ENCODE data around the gene BTBD10. TPM values are rescaled to one million over a fixed set of nuclear protein-coding genes. Genes with fewer than 3 reads are reported as not detected.
A peak's percentile ranks its signal among the peaks of the same experiment; 100 is the strongest.
"Not testable (repeated sequence)": the region's sequence is repeated elsewhere in the genome, so short reads cannot be mapped to it uniquely, and the experiment has no call there.

Gene BTBD10
- total RNA-seq, 1 donor = 55.7 TPM

GRCh38 chr11:13445588-13445987 is 17.4 kb downstream of the BTBD10 start:
- H3K27ac ChIP-seq (ENCODE audit: low read depth, low read length) = no peak overlapping the region
- no peaks in the 10 kb centered on the region for H3K36me3 ChIP-seq (ENCODE audit: insufficient read depth, low read length)
- no peak overlapping the region for H3K4me3 ChIP-seq (ENCODE audit: insufficient read depth, low read length)
- no peak for TF ChIP-seq CTCF (IDR thresholded peaks at IDR 0.05; ENCODE audit: extremely low read depth, low read depth, low read length)
- no peaks in the 10 kb centered on the region for H3K27me3 ChIP-seq (ENCODE audit: insufficient read depth, low read length)
- peaks cover 83% of the 10 kb centered on the region for H3K79me2 ChIP-seq (ENCODE audit: insufficient read depth, low read length)
- H3K4me1 ChIP-seq (ENCODE audit: insufficient read depth, low read length) = peaks cover 18% of the 10 kb centered on the region
- no peak overlapping the region for H3K4me2 ChIP-seq (ENCODE audit: insufficient read depth, low read length)
- H4K20me1 ChIP-seq (ENCODE audit: insufficient read depth, low read length) = peaks cover 5% of the 10 kb centered on the region
- DNase-seq (ENCODE audit: insufficient read length, low spot score, missing footprints) = no peak
- no peaks in the 10 kb centered on the region for H3K9me3 ChIP-seq (ENCODE audit: low read depth, low read length)
- H2AFZ ChIP-seq (ENCODE audit: low read length) = no peak overlapping the region

- Histone ChIP-seq H3K27me3 (ENCODE audit: insufficient read depth, low read length) (no peaks in the 10 kb centered on the region), H3K4me1 (ENCODE audit: insufficient read depth, low read length) (peaks cover 14% of the 10 kb centered on the region), H3K9me3 (ENCODE audit: low read depth, low read length) (no peaks in the 10 kb centered on the region), H3K27ac (ENCODE audit: low read depth, low read length) (peak overlapping the region; percentile 92), H2AFZ (ENCODE audit: low read length) (peak overlapping the region; percentile 16), H3K4me2 (ENCODE audit: insufficient read depth, low read length) (peak overlapping the region; percentile 87), H3K4me3 (ENCODE audit: insufficient read depth, low read length) (peak overlapping the region; percentile 62), H3K79me2 (ENCODE audit: insufficient read depth, low read length) (peaks cover 71% of the 10 kb centered on the region), H3K36me3 (ENCODE audit: insufficient read depth, low read length) (no peaks in the 10 kb centered on the region), H4K20me1 (ENCODE audit: insufficient read depth, low read length) (peaks cover 2% of the 10 kb centered on the region)
- peak; percentile 86 for DNase-seq (ENCODE audit: insufficient read length, low spot score, missing footprints)
- TF ChIP-seq CTCF (IDR thresholded peaks at IDR 0.05; ENCODE audit: extremely low read depth, low read depth, low read length) = no peak
Measured at GRCh38 chr11:13440100-13440855, 22.7 kb downstream of the BTBD10 start.

- Histone ChIP-seq H3K9me3 (ENCODE audit: low read depth, low read length) (no peaks in the 10 kb centered on the region), H3K4me1 (ENCODE audit: insufficient read depth, low read length) (peaks cover 14% of the 10 kb centered on the region), H3K27ac (ENCODE audit: low read depth, low read length) (no peak overlapping the region), H3K36me3 (ENCODE audit: insufficient read depth, low read length) (no peaks in the 10 kb centered on the region), H3K27me3 (ENCODE audit: insufficient read depth, low read length) (no peaks in the 10 kb centered on the region), H3K4me3 (ENCODE audit: insufficient read depth, low read length) (no peak overlapping the region), H3K79me2 (ENCODE audit: insufficient read depth, low read length) (peaks cover 67% of the 10 kb centered on the region), H3K4me2 (ENCODE audit: insufficient read depth, low read length) (no peak overlapping the region), H4K20me1 (ENCODE audit: insufficient read depth, low read length) (peaks cover 2% of the 10 kb centered on the region), H2AFZ (ENCODE audit: low read length) (no peak overlapping the region)
- DNase-seq (ENCODE audit: insufficient read length, low spot score, missing footprints) = no peak
- TF ChIP-seq CTCF (IDR thresholded peaks at IDR 0.05; ENCODE audit: extremely low read depth, low read depth, low read length) = no peak
Measured at GRCh38 chr11:13438291-13438690, 24.7 kb downstream of the BTBD10 start.

GRCh38 chr11:13436836-13437235 is 26.2 kb downstream of the BTBD10 start:
- not testable (repeated sequence) for H2AFZ ChIP-seq (ENCODE audit: low read length); H3K27ac ChIP-seq (ENCODE audit: low read depth, low read length); H3K9me3 ChIP-seq (ENCODE audit: low read depth, low read length); H3K4me2 ChIP-seq (ENCODE audit: insufficient read depth, low read length); H4K20me1 ChIP-seq (ENCODE audit: insufficient read depth, low read length); H3K27me3 ChIP-seq (ENCODE audit: insufficient read depth, low read length); H3K4me3 ChIP-seq (ENCODE audit: insufficient read depth, low read length); H3K36me3 ChIP-seq (ENCODE audit: insufficient read depth, low read length)
- peak; percentile 32 for DNase-seq (ENCODE audit: insufficient read length, low spot score, missing footprints)
- peaks cover 62% of the 10 kb centered on the region for H3K79me2 ChIP-seq (ENCODE audit: insufficient read depth, low read length)
- peaks cover 14% of the 10 kb centered on the region for H3K4me1 ChIP-seq (ENCODE audit: insufficient read depth, low read length)

Data from osteoblast (primary cell).